ENCODE data around the gene PTPN12.

- TF ChIP-seq POLR2A (IDR thresholded peaks at IDR 0.05; ENCODE audit: extremely low read depth, insufficient read length) (no peak), CTCF (IDR thresholded peaks at IDR 0.05; ENCODE audit: low read depth, low read length) (no peak)
Measured at GRCh38 chr7:77525231-77525630, 11.9 kb upstream of the PTPN12 start.

Measured in NB4 (cell line).